HepG2 (cell line): Measurements from ENCODE around the gene CNNM3. TPM values are rescaled to one million over a fixed set of nuclear protein-coding genes. Genes with fewer than 3 reads are reported as not detected.

Source experiments
- HES4 ChIP-seq: sonication (generic); formaldehyde crosslinking; IDR thresholded peaks from 2 replicates; pipeline ENCODE4 v1.9.0; 2021; ENCODE audit warnings: mild to moderate bottlenecking, missing genetic modification reagents, borderline replicate concordance
- IRF2 ChIP-seq: IDR thresholded peaks from 2 replicates; pipeline ENCODE4 v1.6.1; 2018; ENCODE audit warnings: missing genetic modification reagents, missing compliant biosample characterization
- IRX3 ChIP-seq: sonication (generic); formaldehyde crosslinking; IDR thresholded peaks from 2 replicates; pipeline ENCODE4 v1.8.1; 2023; ENCODE audit warnings: mild to moderate bottlenecking, low read depth, missing genetic modification reagents, borderline replicate concordance
- JUN ChIP-seq: sonication (generic); formaldehyde crosslinking; IDR thresholded peaks from 2 replicates; pipeline ENCODE4 v1.4.0; 2020; ENCODE audit warnings: mild to moderate bottlenecking, missing genetic modification reagents
- KDM5A ChIP-seq: fragments of 200-600 bp; sonication (generic); IDR thresholded peaks from 2 replicates; pipeline ENCODE4 v1.7.0; 2018; ENCODE audit warnings: antibody characterized with exemption, mild to moderate bottlenecking, low read length, borderline replicate concordance
- NFYB ChIP-seq: sonication (generic); formaldehyde crosslinking; IDR thresholded peaks from 2 replicates; pipeline ENCODE4 v1.4.0; 2020; ENCODE audit warnings: missing genetic modification reagents
- RAD51 ChIP-seq: fragments of 450-650 bp; IDR thresholded peaks from 2 replicates; pipeline ENCODE4 v1.6.1; 2016; ENCODE audit warnings: borderline replicate concordance
- SATB2 ChIP-seq: sonication (generic); formaldehyde crosslinking; IDR thresholded peaks from 2 replicates; pipeline ENCODE4 v1.5.0; 2020; ENCODE audit warnings: missing genetic modification reagents
- SMAD9 ChIP-seq: sonication (generic); formaldehyde crosslinking; IDR thresholded peaks from 2 replicates; pipeline ENCODE4 v1.5.1; 2020; ENCODE audit warnings: mild to moderate bottlenecking, missing genetic modification reagents
- SRY ChIP-seq: sonication (generic); formaldehyde crosslinking; IDR thresholded peaks from 2 replicates; pipeline ENCODE4 v1.8.0; 2022; ENCODE audit warnings: mild to moderate bottlenecking, missing genetic modification reagents
- ZKSCAN1 ChIP-seq: fragments of 150-350 bp; IDR thresholded peaks from 2 replicates; pipeline ENCODE4 v1.6.1; 2014; ENCODE audit warnings: low read length
- ZNF138 ChIP-seq: sonication (generic); formaldehyde crosslinking; IDR thresholded peaks from 2 replicates; pipeline ENCODE4 v1.5.0; 2020; ENCODE audit warnings: mild to moderate bottlenecking, low read depth, missing genetic modification reagents
- ZNF142 ChIP-seq: sonication (generic); formaldehyde crosslinking; IDR thresholded peaks from 2 replicates; pipeline ENCODE4 v1.4.0; 2020; ENCODE audit warnings: missing genetic modification reagents
- ZNF207 ChIP-seq: fragments of 450-650 bp; IDR thresholded peaks from 2 replicates; pipeline ENCODE4 v1.6.1; 2016; ENCODE audit warnings: antibody characterized with exemption, borderline replicate concordance
- ZNF263 ChIP-seq: sonication (generic); formaldehyde crosslinking; IDR thresholded peaks from 2 replicates; pipeline ENCODE4 v1.4.0; 2020; ENCODE audit warnings: missing genetic modification reagents
- ZNF34 ChIP-seq: sonication (generic); formaldehyde crosslinking; IDR thresholded peaks from 2 replicates; pipeline ENCODE4 v1.4.0; 2020; ENCODE audit warnings: mild to moderate bottlenecking, missing genetic modification reagents, borderline replicate concordance
- ZNF572 ChIP-seq: sonication (generic); formaldehyde crosslinking; IDR thresholded peaks from 2 replicates; pipeline ENCODE4 v1.5.1; 2020; ENCODE audit warnings: mild to moderate bottlenecking, missing genetic modification reagents
- ZSCAN21 ChIP-seq: sonication (generic); formaldehyde crosslinking; IDR thresholded peaks from 2 replicates; pipeline ENCODE4 v1.8.0; 2022; ENCODE audit warnings: mild to moderate bottlenecking, missing genetic modification reagents, moderate library complexity, borderline replicate concordance
- polyA plus RNA-seq, 8 experiments: library from polyadenylated mRNA; depleted of rRNA in 3 of 8; stranded (reverse) in 7 of 8; unstranded in 1 of 8; fragments of >200 nt; fragmentation: Illumina TruSeq in 4 of 8; extraction: Trizol in 4 of 8; gene quantifications; 2 replicates each; pipeline versions ENCODE4 v1.2.1 to v1.2.3, GENCODE V29; 2011 to 2016; ENCODE audit warnings: low read depth in 4 of 8, missing spikeins in 1 of 8, mixed read lengths in 1 of 8; ENCODE audit not compliant: insufficient read depth in 1 of 8
- total RNA-seq, 5 experiments: library from RNA; depleted of rRNA; stranded (reverse); fragments of >200 nt; fragmentation: Illumina TruSeq; extraction: Trizol; gene quantifications; 2 replicates each; pipeline ENCODE4 v1.2.3, GENCODE V29; 2016; ENCODE audit warnings: low read depth in 1 of 5
- TF ChIP-seq, protein P1 (sequence below): sonication (generic); formaldehyde crosslinking; IDR thresholded peaks from 2 replicates; pipeline ENCODE4 v1.5.1; 2020; ENCODE audit warnings: missing genetic modification reagents, mild to moderate bottlenecking, borderline replicate concordance
- TF ChIP-seq, protein P2 (sequence below): sonication (generic); formaldehyde crosslinking; IDR thresholded peaks from 2 replicates; pipeline ENCODE4 v1.5.1; 2020; ENCODE audit warnings: missing genetic modification reagents, mild to moderate bottlenecking, borderline replicate concordance

The CNNM3 gene
- total and polyA plus RNA-seq, 2 of the 13 experiments (the other 11 are each of a cell fraction or from before 2014, with no cell fraction given), result 21.2 to 27.9 TPM

DNA sequence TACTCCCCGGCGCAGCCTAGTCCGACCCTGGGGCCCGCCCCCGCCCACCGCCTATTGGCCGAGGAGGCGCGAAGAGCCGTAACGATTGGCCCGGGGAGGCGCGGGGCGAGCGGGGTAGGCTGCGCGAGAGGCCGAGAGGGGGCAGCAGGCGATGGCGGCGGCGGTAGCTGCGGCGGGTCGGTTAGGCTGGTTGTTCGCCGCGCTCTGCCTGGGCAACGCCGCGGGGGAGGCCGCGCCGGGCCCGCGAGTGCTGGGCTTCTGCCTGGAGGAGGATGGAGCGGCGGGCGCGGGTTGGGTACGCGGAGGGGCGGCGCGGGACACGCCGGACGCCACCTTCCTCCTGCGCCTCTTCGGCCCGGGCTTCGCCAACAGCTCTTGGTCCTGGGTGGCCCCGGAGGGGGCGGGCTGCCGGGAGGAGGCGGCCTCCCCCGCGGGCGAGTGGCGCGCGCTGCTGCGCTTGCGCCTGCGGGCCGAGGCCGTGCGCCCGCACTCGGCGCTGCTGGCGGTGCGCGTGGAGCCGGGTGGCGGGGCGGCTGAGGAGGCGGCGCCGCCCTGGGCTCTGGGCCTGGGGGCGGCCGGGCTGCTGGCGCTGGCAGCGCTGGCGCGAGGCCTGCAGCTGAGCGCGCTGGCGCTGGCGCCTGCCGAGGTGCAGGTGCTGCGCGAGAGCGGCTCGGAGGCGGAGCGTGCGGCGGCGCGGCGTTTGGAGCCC is at the start of gene CNNM3 (continued):
- TF ChIP-seq ZNF207 (no peak), ZNF263 (CRISPR knock-in tag) (no peak), JUN (CRISPR knock-in tag) (peak; percentile 72; the same call in 1 of the 2 replicates), RAD51 (no peak), IRF2 (CRISPR knock-in tag) (no peak), SATB2 (CRISPR knock-in tag) (no peak), SRY (no peak), HES4 (CRISPR knock-in tag) (peak; percentile 81), ZNF572 (no peak), ZKSCAN1 (0 out of 2 replicates have a peak, but pooled peaks have one; percentile 12), NFYB (CRISPR knock-in tag) (peak; percentile 91), KDM5A (peak; percentile 36; the same call in 1 of the 2 replicates), ZNF34 (CRISPR knock-in tag) (peak; percentile 82; the same call in 1 of the 2 replicates), ZNF142 (CRISPR knock-in tag) (peak; percentile 65; the same call in 1 of the 2 replicates), SMAD9 (CRISPR knock-in tag) (no peak), ZNF138 (CRISPR knock-in tag) (peak; percentile 7; the same call in 1 of the 2 replicates), ZSCAN21 (CRISPR knock-in tag) (peak; percentile 89; the same call in 1 of the 2 replicates), IRX3 (CRISPR knock-in tag) (no peak)
- TF ChIP-seq, protein P1, sequence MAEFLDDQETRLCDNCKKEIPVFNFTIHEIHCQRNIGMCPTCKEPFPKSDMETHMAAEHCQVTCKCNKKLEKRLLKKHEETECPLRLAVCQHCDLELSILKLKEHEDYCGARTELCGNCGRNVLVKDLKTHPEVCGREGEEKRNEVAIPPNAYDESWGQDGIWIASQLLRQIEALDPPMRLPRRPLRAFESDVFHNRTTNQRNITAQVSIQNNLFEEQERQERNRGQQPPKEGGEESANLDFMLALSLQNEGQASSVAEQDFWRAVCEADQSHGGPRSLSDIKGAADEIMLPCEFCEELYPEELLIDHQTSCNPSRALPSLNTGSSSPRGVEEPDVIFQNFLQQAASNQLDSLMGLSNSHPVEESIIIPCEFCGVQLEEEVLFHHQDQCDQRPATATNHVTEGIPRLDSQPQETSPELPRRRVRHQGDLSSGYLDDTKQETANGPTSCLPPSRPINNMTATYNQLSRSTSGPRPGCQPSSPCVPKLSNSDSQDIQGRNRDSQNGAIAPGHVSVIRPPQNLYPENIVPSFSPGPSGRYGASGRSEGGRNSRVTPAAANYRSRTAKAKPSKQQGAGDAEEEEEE (CRISPR knock-in tag), result no peak
- TF ChIP-seq, protein P2, sequence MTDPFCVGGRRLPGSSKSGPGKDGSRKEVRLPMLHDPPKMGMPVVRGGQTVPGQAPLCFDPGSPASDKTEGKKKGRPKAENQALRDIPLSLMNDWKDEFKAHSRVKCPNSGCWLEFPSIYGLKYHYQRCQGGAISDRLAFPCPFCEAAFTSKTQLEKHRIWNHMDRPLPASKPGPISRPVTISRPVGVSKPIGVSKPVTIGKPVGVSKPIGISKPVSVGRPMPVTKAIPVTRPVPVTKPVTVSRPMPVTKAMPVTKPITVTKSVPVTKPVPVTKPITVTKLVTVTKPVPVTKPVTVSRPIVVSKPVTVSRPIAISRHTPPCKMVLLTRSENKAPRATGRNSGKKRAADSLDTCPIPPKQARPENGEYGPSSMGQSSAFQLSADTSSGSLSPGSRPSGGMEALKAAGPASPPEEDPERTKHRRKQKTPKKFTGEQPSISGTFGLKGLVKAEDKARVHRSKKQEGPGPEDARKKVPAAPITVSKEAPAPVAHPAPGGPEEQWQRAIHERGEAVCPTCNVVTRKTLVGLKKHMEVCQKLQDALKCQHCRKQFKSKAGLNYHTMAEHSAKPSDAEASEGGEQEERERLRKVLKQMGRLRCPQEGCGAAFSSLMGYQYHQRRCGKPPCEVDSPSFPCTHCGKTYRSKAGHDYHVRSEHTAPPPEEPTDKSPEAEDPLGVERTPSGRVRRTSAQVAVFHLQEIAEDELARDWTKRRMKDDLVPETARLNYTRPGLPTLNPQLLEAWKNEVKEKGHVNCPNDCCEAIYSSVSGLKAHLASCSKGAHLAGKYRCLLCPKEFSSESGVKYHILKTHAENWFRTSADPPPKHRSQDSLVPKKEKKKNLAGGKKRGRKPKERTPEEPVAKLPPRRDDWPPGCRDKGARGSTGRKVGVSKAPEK (CRISPR knock-in tag), result no peak
